Fibroblast of lung (primary cell): ENCODE results near the gene PRDM11. TPM values are rescaled to one million over a fixed set of nuclear protein-coding genes. Genes with fewer than 3 reads are reported as not detected.

Experiments
- DNase-seq, 2 donors: peaks; one replicate each; pipeline versions ENCODE4 v3.0.0 to v3.0.0-alpha.2; 2010; ENCODE audit warnings: low read depth in 2 of 2
- H2AFZ ChIP-seq: 2 replicates; pipeline ENCODE4 v1.5.1; 2012; ENCODE audit warnings: low read length, control low read depth, inconsistent platforms
- H3K27ac ChIP-seq: 2 replicates; pipeline ENCODE4 v1.5.1; 2011; ENCODE audit warnings: low read length, control low read depth; ENCODE audit not compliant: insufficient read depth
- H3K27me3 ChIP-seq: 2 replicates; pipeline ENCODE4 v1.5.1; 2011; ENCODE audit warnings: mild to moderate bottlenecking, low read length; ENCODE audit not compliant: control insufficient read depth, insufficient read depth
- H3K36me3 ChIP-seq: 2 replicates; pipeline ENCODE4 v1.5.1; 2011; ENCODE audit warnings: low read length; ENCODE audit not compliant: control insufficient read depth, insufficient read depth
- H3K4me1 ChIP-seq: 2 replicates; pipeline ENCODE4 v1.5.1; 2011; ENCODE audit warnings: low read length; ENCODE audit not compliant: control insufficient read depth, insufficient read depth; ENCODE audit errors: extremely low read depth
- H3K4me2 ChIP-seq: 2 replicates; pipeline ENCODE4 v1.5.1; 2011; ENCODE audit warnings: low read length, control low read depth; ENCODE audit not compliant: insufficient read depth; ENCODE audit errors: extremely low read depth
- H3K4me3 ChIP-seq, 4 experiments: fragments of 200-600 bp in 1 of 4; sonication (generic) in 1 of 4; replicated peaks in 1 of 4; 2 replicates each; pipeline ENCODE4 v1.5.1; 2011 to 2016; ENCODE audit warnings: low read length in 4 of 4, low read depth in 3 of 4, mild to moderate bottlenecking in 3 of 4, control low read depth in 2 of 4, inconsistent platforms in 1 of 4, mixed read lengths in 1 of 4; ENCODE audit not compliant: insufficient read depth in 1 of 4; ENCODE audit errors: control extremely low read depth in 1 of 4
- H3K79me2 ChIP-seq: 2 replicates; pipeline ENCODE4 v1.5.1; 2012; ENCODE audit warnings: mild to moderate bottlenecking, low read length, inconsistent platforms; ENCODE audit not compliant: control insufficient read depth, insufficient read depth
- H3K9ac ChIP-seq: 2 replicates; pipeline ENCODE4 v1.5.1; 2011; ENCODE audit warnings: mild to moderate bottlenecking, low read length, control low read depth; ENCODE audit not compliant: insufficient read depth
- H3K9me3 ChIP-seq: 2 replicates; pipeline ENCODE4 v1.5.1; 2012; ENCODE audit warnings: low read depth, low read length; ENCODE audit not compliant: control insufficient read depth, insufficient read depth
- H4K20me1 ChIP-seq: 2 replicates; pipeline ENCODE4 v1.5.1; 2011; ENCODE audit warnings: low read length; ENCODE audit not compliant: control insufficient read depth, insufficient read depth; ENCODE audit errors: extremely low read depth
- EZH2 ChIP-seq: IDR thresholded peaks from 2 replicates; pipeline ENCODE4 v1.5.1; 2012; ENCODE audit warnings: low read length, control low read depth, mild to moderate bottlenecking; ENCODE audit errors: missing control alignments
- polyA plus RNA-seq, 2 donors: library from polyadenylated mRNA; depleted of rRNA in 1 of 2; stranded (reverse) in 1 of 2; unstranded in 1 of 2; fragments of >200 nt; gene quantifications; 2 replicates each; pipeline ENCODE4 v1.2.1, GENCODE V29; 2011 to 2012; ENCODE audit warnings: missing spikeins in 1 of 2
- total RNA-seq: library from RNA; depleted of rRNA; stranded (reverse); fragments of >200 nt; gene quantifications from 2 replicates; pipeline ENCODE4 v1.2.1, GENCODE V29; 2014
- TF ChIP-seq, protein P1 (sequence below), 2 donors: IDR thresholded peaks in 1 of 2; conservative IDR thresholded peaks in 1 of 2; 1 replicate in 1 of 2; 2 replicates in 1 of 2; pipeline ENCODE4 v1.5.1; 2011 to 2012; ENCODE audit warnings: low read length in 2 of 2, control low read depth in 1 of 2, inconsistent platforms in 1 of 2, low read depth in 1 of 2, mild to moderate bottlenecking in 1 of 2

PRDM11 gene
- total and polyA plus RNA-seq, 2 donors (not counting 1 experiment from before 2014, with no cell fraction given): 3.1 to 4.0 TPM

DNA sequence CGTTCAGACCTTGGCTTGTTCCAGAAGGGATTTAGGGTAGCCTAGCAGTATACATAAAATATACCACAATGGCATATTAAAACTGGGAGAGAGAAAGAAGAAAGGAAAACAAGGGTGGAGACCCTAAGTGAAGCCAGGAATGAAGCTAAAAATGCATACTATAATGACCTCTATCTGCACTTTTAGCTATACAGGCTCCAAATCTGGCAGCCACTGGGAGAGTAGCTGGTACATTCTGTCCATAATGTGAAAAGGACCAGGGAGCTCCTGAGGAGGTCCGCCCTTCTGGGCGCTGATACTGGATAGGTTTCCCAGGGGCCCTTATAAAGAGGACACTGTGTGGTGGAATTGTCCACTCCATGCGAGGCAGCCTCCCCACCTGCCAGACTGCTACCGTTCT is 42.8 kb downstream of the PRDM11 start:
- Histone ChIP-seq H3K4me2 (no peak overlapping the region), H3K4me3 (no peak overlapping the region), H2AFZ (no peak overlapping the region), H3K27me3 (no peaks in the 10 kb centered on the region), H3K36me3 (no peaks in the 10 kb centered on the region), H3K27ac (no peak overlapping the region), H3K9ac (no peak overlapping the region), H3K9me3 (no peaks in the 10 kb centered on the region), H3K4me1 (no peaks in the 10 kb centered on the region), H3K79me2 (no peaks in the 10 kb centered on the region), H4K20me1 (no peaks in the 10 kb centered on the region)
- TF ChIP-seq EZH2: no peak
- TF ChIP-seq, protein P1, sequence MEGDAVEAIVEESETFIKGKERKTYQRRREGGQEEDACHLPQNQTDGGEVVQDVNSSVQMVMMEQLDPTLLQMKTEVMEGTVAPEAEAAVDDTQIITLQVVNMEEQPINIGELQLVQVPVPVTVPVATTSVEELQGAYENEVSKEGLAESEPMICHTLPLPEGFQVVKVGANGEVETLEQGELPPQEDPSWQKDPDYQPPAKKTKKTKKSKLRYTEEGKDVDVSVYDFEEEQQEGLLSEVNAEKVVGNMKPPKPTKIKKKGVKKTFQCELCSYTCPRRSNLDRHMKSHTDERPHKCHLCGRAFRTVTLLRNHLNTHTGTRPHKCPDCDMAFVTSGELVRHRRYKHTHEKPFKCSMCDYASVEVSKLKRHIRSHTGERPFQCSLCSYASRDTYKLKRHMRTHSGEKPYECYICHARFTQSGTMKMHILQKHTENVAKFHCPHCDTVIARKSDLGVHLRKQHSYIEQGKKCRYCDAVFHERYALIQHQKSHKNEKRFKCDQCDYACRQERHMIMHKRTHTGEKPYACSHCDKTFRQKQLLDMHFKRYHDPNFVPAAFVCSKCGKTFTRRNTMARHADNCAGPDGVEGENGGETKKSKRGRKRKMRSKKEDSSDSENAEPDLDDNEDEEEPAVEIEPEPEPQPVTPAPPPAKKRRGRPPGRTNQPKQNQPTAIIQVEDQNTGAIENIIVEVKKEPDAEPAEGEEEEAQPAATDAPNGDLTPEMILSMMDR (conservative IDR thresholded peaks at IDR 0.05 in 1 of 2, IDR thresholded peaks at IDR 0.05 in 1 of 2; ENCODE audit: low read depth in 1 of 2, low read length in 2 of 2): no peak
- no peak for DNase-seq

DNA sequence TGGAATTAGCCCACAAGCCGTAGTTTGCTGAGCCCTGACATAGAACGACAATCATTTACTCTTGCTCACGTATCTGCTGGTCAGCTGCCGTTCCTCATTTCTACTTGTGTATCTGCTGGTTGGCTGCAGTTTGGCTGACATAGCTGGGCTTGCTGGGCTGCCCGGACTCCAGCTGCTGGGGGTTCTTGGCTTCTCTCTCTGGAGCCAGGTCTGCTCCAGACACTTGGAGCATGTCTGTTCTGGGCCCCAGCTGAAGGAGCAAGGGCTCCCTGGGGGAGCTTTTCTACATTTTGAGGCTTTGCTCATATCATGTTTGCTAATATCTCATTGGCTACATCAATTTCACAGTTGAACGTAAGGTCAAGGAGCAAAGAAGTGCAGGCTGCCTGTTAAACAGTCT is 47.3 kb downstream of the PRDM11 start:
- no peak overlapping the region for H2AFZ ChIP-seq
- no peak for TF ChIP-seq EZH2
- TF ChIP-seq, protein P1 (conservative IDR thresholded peaks at IDR 0.05 in 1 of 2, IDR thresholded peaks at IDR 0.05 in 1 of 2; ENCODE audit: low read depth in 1 of 2, low read length in 2 of 2): no peak
- H3K9me3 ChIP-seq: no peaks in the 10 kb centered on the region
- no peak overlapping the region for H3K9ac ChIP-seq
- no peak for DNase-seq
- no peaks in the 10 kb centered on the region for H3K4me1 ChIP-seq
- H4K20me1 ChIP-seq: no peaks in the 10 kb centered on the region
- H3K4me3 ChIP-seq: no peak overlapping the region
- H3K36me3 ChIP-seq: no peaks in the 10 kb centered on the region
- H3K27ac ChIP-seq: no peak overlapping the region
- no peaks in the 10 kb centered on the region for H3K79me2 ChIP-seq
- H3K27me3 ChIP-seq: no peaks in the 10 kb centered on the region
- no peak overlapping the region for H3K4me2 ChIP-seq

DNA sequence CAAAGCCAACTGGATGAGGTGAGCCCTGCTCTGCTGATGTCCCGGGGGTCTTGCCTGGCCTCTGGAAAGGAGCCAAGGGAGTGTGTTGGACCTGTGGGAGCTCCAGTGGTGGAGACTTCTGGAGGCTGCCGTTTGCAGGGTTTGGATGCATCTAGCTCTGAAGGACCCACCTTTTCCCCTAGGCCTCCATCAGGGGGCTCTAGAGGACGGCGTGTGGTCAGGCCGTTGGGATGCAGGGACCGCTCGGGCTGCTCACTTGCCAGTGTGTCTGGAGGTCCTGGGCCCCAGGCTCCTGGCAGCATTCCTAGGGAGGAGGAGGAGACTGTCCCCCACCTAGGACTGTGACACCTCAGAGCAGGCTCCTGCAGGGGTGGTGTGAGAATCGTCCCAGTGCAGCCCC is 58.3 kb downstream of the PRDM11 start:
- no peaks in the 10 kb centered on the region for H3K9me3 ChIP-seq
- DNase-seq: no peak
- H3K4me2 ChIP-seq: no peak overlapping the region
- no peaks in the 10 kb centered on the region for H3K4me1 ChIP-seq
- no peak for TF ChIP-seq EZH2
- TF ChIP-seq, protein P1 (conservative IDR thresholded peaks at IDR 0.05 in 1 of 2, IDR thresholded peaks at IDR 0.05 in 1 of 2; ENCODE audit: low read depth in 1 of 2, low read length in 2 of 2): peak in 1 of 2 donors; percentile 23
- no peak overlapping the region for H3K9ac ChIP-seq
- no peak overlapping the region for H2AFZ ChIP-seq
- no peaks in the 10 kb centered on the region for H4K20me1 ChIP-seq
- no peaks in the 10 kb centered on the region for H3K79me2 ChIP-seq
- H3K27ac ChIP-seq: no peak overlapping the region
- no peaks in the 10 kb centered on the region for H3K36me3 ChIP-seq
- no peak overlapping the region for H3K4me3 ChIP-seq
- H3K27me3 ChIP-seq: no peaks in the 10 kb centered on the region
